MG63 (cell line): ENCODE measurements around the gene SHOC1. TPM values are rescaled to one million over a fixed set of nuclear protein-coding genes. Genes with fewer than 3 reads are reported as not detected.
"Not testable (repeated sequence)": the region's sequence is repeated elsewhere in the genome, so short reads cannot be mapped to it uniquely, and the experiment has no call there.

ENCODE experiments used
- DNase-seq: peaks from one replicate; pipeline ENCODE4 v3.0.0-alpha.2; 2020
- H3K27me3 ChIP-seq: fragments of 250-450 bp; sonication (Bioruptor Pico); 2 replicates; pipeline ENCODE4 v1.5.1; 2020; ENCODE audit warnings: mild to moderate bottlenecking, moderate library complexity
- H3K36me3 ChIP-seq: fragments of 250-450 bp; sonication (Bioruptor Pico); 2 replicates; pipeline ENCODE4 v1.5.1; 2020; ENCODE audit warnings: mild to moderate bottlenecking, moderate library complexity
- H3K4me3 ChIP-seq: fragments of 250-450 bp; sonication (Bioruptor Pico); 2 replicates; pipeline ENCODE4 v1.5.1; 2020; ENCODE audit warnings: mild to moderate bottlenecking, moderate library complexity
- H3K9me3 ChIP-seq: fragments of 250-450 bp; sonication (Bioruptor Pico); 2 replicates; pipeline ENCODE4 v1.5.1; 2020; ENCODE audit warnings: mild to moderate bottlenecking, moderate library complexity
- total RNA-seq: library from RNA; depleted of rRNA; stranded (reverse); fragments of >200 nt; shearing (Covaris generic); gene quantifications from 2 replicates; pipeline ENCODE4 v1.2.3, GENCODE V29; 2014; ENCODE audit warnings: low replicate concordance

The SHOC1 gene
- total RNA-seq, 1 experiment from 2014 or later = not detected

DNA sequence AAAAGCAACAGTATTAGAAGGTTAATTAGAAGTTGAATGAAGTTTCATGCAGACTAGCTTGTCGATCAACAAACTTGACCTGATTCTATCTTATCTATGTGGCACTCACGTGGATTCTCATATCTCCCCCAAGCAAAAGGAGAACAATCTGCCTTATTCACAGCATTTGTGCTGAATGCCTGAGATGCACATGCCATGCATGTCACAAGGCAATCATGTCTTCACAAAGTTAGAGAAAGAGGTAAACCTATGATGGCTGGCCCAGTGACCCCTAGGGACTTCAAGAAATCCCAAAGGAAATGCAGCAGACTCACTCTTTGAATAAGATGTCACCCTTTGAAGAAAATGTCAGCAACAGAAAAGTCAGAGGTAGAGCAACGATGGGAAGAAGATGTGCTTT, 17.6 kb upstream of the SHOC1 start:
- no peak overlapping the region for H3K4me3 ChIP-seq
- no peak for DNase-seq
- H3K9me3 ChIP-seq = no peaks in the 10 kb centered on the region
- no peaks in the 10 kb centered on the region for H3K27me3 ChIP-seq
- no peaks in the 10 kb centered on the region for H3K36me3 ChIP-seq

GRCh38 chr9:111810908-111811307, 16.2 kb upstream of the SHOC1 start:
- Histone ChIP-seq H3K4me3 (no peak overlapping the region), H3K27me3 (no peaks in the 10 kb centered on the region)

DNA sequence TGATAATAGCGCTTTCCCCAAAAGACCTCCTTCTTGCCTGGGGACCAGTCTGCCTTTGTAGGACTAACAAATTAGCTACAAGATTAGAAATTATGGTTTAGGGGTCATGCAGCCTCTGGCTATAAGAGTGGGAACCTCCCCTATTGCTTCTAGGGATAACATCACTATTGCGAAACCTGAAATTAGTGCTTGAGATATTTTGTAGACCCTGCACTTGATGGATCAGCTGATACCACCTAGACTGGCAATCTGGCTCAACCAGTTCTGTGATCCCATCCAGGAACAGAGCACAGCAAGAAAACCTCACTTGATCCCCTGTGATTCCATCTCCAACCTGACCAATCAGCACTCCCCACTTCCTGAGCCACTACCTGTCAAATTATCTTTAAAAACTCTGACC, 15.7 kb upstream of the SHOC1 start:
- not testable (repeated sequence) for H3K27me3 ChIP-seq, DNase-seq, H3K4me3 ChIP-seq, H3K9me3 ChIP-seq, H3K36me3 ChIP-seq

More at GRCh38 chr9:111810908-111811307, 16.2 kb upstream of the SHOC1 start:
- DNase-seq = no peak
- no peaks in the 10 kb centered on the region for H3K9me3 ChIP-seq
- H3K36me3 ChIP-seq = no peaks in the 10 kb centered on the region

DNA sequence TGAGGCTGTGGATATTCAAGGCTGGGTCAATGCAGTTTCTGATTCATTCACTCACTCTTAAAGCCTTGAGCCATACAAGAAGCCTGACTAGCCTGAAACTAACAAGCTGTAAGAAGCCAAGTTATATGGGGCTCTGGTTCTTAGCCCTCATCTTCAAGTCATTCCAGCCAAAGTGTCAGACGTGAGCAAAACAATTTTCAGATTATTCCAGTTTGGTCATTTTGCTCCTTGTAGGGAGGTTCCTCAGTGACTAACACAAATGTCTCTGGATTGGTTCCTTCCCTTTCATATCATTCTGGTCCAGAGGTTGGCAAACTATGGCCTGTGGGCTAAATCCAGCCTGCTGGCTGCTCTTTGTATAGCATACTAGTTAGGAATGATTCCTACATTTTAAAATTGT, 12.5 kb upstream of the SHOC1 start:
- no peak for DNase-seq

DNA sequence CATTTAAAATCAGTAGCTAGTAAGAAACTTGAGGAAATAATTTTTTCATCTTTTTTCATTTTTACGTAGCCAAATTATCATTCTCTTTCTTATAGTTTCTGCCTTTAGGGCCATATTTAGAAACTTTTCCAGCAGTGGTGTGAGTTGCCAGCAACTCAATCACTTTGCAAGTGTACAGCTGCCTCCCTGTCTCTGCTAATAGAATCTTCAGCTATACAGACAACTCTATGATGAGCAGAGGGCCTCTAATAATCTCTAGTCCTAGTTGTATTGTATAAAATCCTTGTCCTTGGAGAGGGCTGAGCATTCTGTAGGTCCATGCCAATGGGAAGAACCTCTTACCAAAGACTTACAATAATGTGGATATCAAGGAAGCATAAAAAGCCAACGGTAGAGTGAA, 11.5 kb upstream of the SHOC1 start:
- Histone ChIP-seq H3K27me3 (no peaks in the 10 kb centered on the region), H3K4me3 (no peak overlapping the region), H3K36me3 (no peaks in the 10 kb centered on the region), H3K9me3 (no peaks in the 10 kb centered on the region)
- DNase-seq = no peak

More for the DNA sequence above, 12.5 kb upstream of the SHOC1 start:
- Histone ChIP-seq H3K9me3 (no peaks in the 10 kb centered on the region), H3K4me3 (no peak overlapping the region), H3K27me3 (no peaks in the 10 kb centered on the region), H3K36me3 (no peaks in the 10 kb centered on the region)

DNA sequence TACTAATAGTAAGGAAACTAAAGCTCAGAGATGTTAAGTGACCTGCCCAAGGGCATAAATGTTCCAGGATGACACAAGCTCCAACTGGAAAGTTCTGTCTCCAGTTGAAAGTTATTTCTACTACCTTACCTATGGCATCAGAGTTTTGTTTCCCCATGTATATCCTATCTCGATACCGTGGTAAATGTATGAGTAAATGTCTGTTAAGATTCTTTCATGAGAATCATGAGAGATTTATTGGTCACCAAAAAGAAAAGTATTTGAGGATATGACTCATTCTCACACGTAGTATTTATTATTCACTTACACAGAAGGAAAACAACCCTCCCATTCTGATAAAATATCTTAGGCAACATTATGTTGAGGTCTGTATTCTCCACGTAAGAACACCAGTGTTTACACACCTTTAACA, 11.1 kb upstream of the SHOC1 start:
- Histone ChIP-seq H3K9me3 (no peaks in the 10 kb centered on the region), H3K4me3 (no peak overlapping the region), H3K27me3 (no peaks in the 10 kb centered on the region), H3K36me3 (no peaks in the 10 kb centered on the region)
- no peak for DNase-seq

- Histone ChIP-seq H3K36me3 (no peaks in the 10 kb centered on the region), H3K9me3 (no peaks in the 10 kb centered on the region), H3K27me3 (no peaks in the 10 kb centered on the region), H3K4me3 (no peak overlapping the region)
- DNase-seq = no peak
These were observed 10.5 kb upstream of the SHOC1 start for GRCh38 chr9:111805262-111805661.

DNA sequence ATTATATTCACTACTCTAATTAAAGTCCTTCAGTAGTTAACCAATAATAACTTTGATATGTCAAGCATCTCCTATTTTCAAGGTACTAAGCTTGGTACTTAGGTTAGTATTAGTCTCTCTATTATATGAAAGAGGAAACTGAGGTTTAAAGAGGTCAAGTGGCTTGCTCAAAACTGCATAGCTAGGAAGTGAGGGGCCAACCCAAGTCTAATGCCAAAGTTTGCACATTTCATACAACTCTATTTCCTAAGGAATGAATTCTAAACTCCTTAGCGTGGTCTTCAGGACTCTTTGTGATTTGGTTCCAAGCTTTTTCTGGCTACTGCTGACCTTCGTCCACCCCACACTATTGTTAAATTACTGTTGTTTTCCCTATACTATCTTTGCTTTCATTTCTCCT, 9.9 kb upstream of the SHOC1 start:
- no peaks in the 10 kb centered on the region for H3K36me3 ChIP-seq
- H3K27me3 ChIP-seq = no peaks in the 10 kb centered on the region
- no peak for DNase-seq
- H3K4me3 ChIP-seq = no peak overlapping the region
- H3K9me3 ChIP-seq = no peaks in the 10 kb centered on the region

DNA sequence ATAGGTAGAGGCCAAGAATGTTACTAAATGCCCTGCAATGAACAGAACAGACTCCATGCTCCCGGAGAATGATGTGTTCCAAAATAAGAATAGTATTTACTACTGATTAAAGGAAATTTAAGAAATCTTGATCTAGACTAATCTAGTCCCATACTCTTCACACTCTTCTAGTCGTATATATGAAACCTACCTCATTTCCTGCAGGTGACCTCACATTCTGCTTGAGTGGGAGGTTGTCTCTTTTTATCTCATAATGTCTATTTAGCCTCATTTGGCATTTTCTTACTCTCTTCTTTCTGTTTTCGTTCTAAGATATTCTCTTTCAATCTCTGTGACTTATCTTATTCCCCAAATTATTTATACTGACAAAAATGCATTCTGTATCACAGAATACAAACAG, 9.2 kb upstream of the SHOC1 start:
- Histone ChIP-seq H3K4me3 (no peak overlapping the region), H3K9me3 (no peaks in the 10 kb centered on the region), H3K36me3 (no peaks in the 10 kb centered on the region), H3K27me3 (no peaks in the 10 kb centered on the region)
- DNase-seq = no peak

DNA sequence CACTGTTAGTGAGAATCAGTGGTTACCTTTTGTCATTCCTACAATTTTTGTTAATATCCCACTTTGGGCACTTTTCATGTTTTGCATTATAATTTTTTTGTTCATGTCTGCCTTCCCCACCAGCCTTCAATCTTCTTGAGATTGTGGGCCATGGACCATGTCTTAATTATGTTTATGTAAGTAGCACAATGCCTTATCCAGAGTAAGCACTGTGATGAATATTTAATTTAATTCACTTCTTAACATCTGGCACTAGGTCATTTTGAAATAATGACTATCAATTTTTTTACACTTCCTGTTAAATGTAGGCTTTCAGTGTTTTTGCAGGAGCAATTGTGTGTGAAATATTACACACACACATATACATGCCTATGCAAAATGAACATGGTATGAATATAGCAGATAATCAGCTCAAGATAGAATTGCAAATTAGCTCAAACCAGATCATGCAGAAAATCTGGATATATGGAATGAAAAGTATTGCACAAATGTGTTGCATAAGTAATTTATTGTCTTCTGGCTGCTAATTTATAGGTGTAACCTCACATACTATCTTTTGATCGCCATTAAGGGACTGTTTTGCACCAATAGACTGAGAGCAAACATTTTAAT, 5.3 kb upstream of the SHOC1 start:
- no peak overlapping the region for H3K4me3 ChIP-seq
- DNase-seq = no peak
- no peaks in the 10 kb centered on the region for H3K27me3 ChIP-seq
- no peaks in the 10 kb centered on the region for H3K36me3 ChIP-seq
- no peaks in the 10 kb centered on the region for H3K9me3 ChIP-seq

GRCh38 chr9:111799506-111799905, 4.8 kb upstream of the SHOC1 start:
- Histone ChIP-seq H3K4me3 (no peak overlapping the region), H3K27me3 (no peaks in the 10 kb centered on the region), H3K36me3 (no peaks in the 10 kb centered on the region), H3K9me3 (no peaks in the 10 kb centered on the region)
- DNase-seq = no peak

- Histone ChIP-seq H3K27me3 (no peaks in the 10 kb centered on the region), H3K36me3 (no peaks in the 10 kb centered on the region), H3K9me3 (no peaks in the 10 kb centered on the region), H3K4me3 (no peak overlapping the region)
- DNase-seq = no peak
These were observed 4.0 kb upstream of the SHOC1 start for GRCh38 chr9:111798786-111799185.

GRCh38 chr9:111795557-111795839, 761 bp upstream of the SHOC1 start:
- DNase-seq = no peak
- H3K36me3 ChIP-seq = no peaks in the 10 kb centered on the region
- H3K4me3 ChIP-seq = no peak overlapping the region
- no peaks in the 10 kb centered on the region for H3K9me3 ChIP-seq
- H3K27me3 ChIP-seq = no peaks in the 10 kb centered on the region

DNA sequence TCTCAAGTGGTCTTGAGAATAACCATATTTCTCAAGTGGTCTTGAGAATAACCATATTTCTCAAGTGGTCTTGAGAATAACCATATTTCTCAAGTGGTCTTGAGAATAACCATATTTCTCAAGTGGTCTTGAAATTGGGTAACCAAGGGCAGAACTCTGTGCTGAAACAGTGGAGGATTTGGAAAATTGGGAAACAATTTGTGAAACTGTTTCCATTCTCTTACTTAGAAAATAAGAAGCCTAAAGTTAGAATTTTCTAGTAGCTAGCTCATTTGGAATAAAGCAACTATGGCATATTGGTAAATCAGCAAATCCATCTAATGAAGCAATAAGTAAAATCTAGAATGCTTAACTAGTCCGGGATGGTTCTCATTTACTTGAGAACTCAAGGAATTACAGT, 2.9 kb downstream of the SHOC1 start:
- H3K36me3 ChIP-seq, H3K4me3 ChIP-seq, DNase-seq, H3K27me3 ChIP-seq, H3K9me3 ChIP-seq: not testable (repeated sequence)

DNA sequence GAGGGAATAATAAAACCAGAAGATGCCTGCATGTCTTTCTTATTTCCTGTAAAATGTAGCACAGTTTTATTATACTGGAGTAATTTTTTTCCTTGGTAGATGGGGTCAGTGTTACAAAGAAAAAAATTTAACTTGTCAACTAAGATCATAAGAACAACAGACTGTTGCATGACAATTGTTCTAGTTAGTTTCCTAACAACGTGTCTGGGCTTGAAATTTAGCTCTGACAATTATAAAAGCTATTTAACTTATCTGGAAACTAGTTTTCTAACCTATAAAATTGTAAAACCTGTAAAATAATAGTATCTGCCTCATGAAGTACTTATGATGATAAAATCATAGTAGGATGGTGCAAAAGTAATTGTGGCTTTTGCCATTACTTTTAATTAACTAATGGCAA, 4.9 kb downstream of the SHOC1 start:
- Histone ChIP-seq H3K4me3 (no peak overlapping the region), H3K9me3 (peaks cover 6% of the 10 kb centered on the region), H3K36me3 (no peaks in the 10 kb centered on the region), H3K27me3 (no peaks in the 10 kb centered on the region)
- DNase-seq = no peak

- Histone ChIP-seq H3K36me3 (no peaks in the 10 kb centered on the region), H3K9me3 (peaks cover 6% of the 10 kb centered on the region), H3K27me3 (no peaks in the 10 kb centered on the region), H3K4me3 (no peak overlapping the region)
- DNase-seq = no peak
These were observed 10.9 kb downstream of the SHOC1 start for GRCh38 chr9:111783857-111784256.

DNA sequence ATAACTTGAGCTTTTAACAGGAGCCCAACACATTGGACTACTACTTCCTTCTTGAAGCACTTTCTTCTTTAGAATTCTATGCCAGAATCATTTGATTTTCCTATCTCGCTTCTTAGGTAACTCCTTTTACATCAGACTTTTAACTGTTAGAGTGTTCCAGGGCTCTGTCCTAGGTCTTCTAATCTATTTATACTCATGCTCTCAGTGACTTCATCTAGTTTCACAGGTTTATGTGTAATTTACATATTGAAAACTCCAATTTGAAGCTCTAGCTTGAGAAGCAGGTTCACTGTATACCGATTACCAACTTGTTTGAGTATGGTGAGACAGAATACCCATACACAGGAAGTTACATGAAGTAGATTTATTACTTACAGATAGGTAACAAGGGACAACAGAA, 11.3 kb downstream of the SHOC1 start:
- Histone ChIP-seq H3K9me3 (peaks cover 6% of the 10 kb centered on the region), H3K36me3 (no peaks in the 10 kb centered on the region)
- DNase-seq = no peak

DNA sequence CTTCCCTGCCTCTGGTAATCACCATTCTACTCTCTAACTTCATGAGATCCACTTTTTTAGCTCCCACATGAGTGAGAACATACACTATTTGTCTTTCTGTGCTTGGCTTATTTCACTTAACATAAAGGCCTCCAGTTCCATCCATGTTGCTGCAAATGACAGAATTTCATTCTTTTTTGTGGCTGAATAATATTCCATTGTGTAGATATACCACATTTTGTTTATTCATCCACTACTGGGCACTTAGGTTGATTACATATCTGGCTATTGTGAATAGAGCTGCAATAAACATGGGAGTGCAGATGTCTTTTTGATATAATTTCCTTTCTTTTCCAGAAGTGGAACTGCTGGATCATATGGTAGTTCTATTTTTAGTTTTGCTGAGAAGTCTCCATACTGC, 28.7 kb downstream of the SHOC1 start:
- H3K9me3 ChIP-seq = peaks cover 10% of the 10 kb centered on the region; the same call in 1 of the 2 replicates

More for the DNA sequence above, 11.3 kb downstream of the SHOC1 start:
- Histone ChIP-seq H3K4me3 (no peak overlapping the region), H3K27me3 (no peaks in the 10 kb centered on the region)

DNA sequence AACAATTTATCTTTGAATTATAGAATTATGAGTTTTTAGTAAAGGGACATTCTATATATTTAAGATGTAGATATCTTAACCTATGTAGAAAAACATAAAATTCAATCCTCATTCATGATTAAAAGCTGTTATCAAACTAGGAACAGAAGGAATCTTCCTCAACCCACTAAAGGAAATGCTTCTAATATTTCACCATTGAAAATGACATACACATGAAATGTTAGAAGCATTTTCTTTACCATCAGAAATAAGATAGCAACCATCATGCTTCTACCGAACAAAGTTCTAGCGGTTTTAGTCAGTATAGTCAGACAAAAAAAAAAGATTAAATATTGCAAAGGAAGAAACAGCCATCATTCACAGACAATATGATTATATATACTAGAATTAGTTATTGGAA, 32.2 kb downstream of the SHOC1 start:
- DNase-seq = no peak
- no peaks in the 10 kb centered on the region for H3K27me3 ChIP-seq
- H3K4me3 ChIP-seq = no peak overlapping the region
- no peaks in the 10 kb centered on the region for H3K36me3 ChIP-seq
- peaks cover 3% of the 10 kb centered on the region; the same call in 1 of the 2 replicates for H3K9me3 ChIP-seq

More for the DNA sequence above, 28.7 kb downstream of the SHOC1 start:
- no peaks in the 10 kb centered on the region for H3K36me3 ChIP-seq
- no peaks in the 10 kb centered on the region for H3K27me3 ChIP-seq
- no peak for DNase-seq
- H3K4me3 ChIP-seq = no peak overlapping the region
